Esophagus muscularis mucosa (tissue), 3 donors: Measurements from ENCODE around the gene UBASH3B.

Experiments
- EP300 ChIP-seq: sonication (generic); formaldehyde crosslinking; IDR thresholded peaks from one replicate; pipeline ENCODE4 v1.6.1; 2017; ENCODE audit warnings: antibody characterized with exemption
- TF ChIP-seq, protein P1 (sequence below), 3 experiments: fragments of 200-600 bp in 2 of 3; fragments of 450-650 bp in 1 of 3; sonication (generic) in 2 of 3; IDR thresholded peaks; one replicate each; pipeline ENCODE4 v1.5.1; 2017 to 2019; ENCODE audit warnings: antibody characterized with exemption in 3 of 3, mild to moderate bottlenecking in 2 of 3, moderate library complexity in 1 of 3

DNA sequence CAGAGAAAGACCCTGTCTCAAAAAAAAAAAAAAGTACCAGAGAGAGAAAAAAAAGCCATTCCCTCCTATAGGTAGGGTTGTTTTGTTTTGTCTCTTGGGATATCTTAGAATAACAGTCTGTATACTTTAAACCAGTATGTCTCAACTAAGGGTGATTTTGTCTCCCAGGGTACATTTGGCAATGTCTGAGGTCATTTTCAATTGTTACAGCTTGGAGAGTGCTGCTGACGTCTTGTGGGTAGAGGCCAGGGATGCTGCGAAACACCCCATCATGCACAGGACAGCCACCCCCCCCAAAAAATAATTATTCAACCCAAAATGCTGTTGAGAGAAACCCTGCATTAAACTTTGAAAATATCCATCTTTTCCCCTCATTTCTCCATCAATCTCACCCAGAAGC, 126.7 kb downstream of the UBASH3B start:
- TF ChIP-seq, protein P1, sequence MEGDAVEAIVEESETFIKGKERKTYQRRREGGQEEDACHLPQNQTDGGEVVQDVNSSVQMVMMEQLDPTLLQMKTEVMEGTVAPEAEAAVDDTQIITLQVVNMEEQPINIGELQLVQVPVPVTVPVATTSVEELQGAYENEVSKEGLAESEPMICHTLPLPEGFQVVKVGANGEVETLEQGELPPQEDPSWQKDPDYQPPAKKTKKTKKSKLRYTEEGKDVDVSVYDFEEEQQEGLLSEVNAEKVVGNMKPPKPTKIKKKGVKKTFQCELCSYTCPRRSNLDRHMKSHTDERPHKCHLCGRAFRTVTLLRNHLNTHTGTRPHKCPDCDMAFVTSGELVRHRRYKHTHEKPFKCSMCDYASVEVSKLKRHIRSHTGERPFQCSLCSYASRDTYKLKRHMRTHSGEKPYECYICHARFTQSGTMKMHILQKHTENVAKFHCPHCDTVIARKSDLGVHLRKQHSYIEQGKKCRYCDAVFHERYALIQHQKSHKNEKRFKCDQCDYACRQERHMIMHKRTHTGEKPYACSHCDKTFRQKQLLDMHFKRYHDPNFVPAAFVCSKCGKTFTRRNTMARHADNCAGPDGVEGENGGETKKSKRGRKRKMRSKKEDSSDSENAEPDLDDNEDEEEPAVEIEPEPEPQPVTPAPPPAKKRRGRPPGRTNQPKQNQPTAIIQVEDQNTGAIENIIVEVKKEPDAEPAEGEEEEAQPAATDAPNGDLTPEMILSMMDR (IDR thresholded peaks at IDR 0.05), result no peak
- no peak for TF ChIP-seq EP300
